ENCODE measurements around the gene IFRD2. TPM values are rescaled to one million over a fixed set of nuclear protein-coding genes. Genes with fewer than 3 reads are reported as not detected.
A peak's percentile ranks its signal among the peaks of the same experiment; 100 is the strongest.

Gene IFRD2
- total RNA-seq, 1 experiment from 2014 or later = 223 TPM

GRCh38 chr3:50264383-50264963 is 27.8 kb downstream of the IFRD2 start:
- H3K79me2 ChIP-seq (ENCODE audit: low read length) = no peaks in the 10 kb centered on the region
- no peaks in the 10 kb centered on the region for H3F3A ChIP-seq (ENCODE audit: low read length, unreplicated experiment)
- no peaks in the 10 kb centered on the region for H3K9me3 ChIP-seq (ENCODE audit: low read length)
- H4K20me1 ChIP-seq (ENCODE audit: low read length) = no peaks in the 10 kb centered on the region
- peak overlapping the region; percentile 15 for H3K4me2 ChIP-seq (ENCODE audit: low read length)
- no peak overlapping the region for H2AFZ ChIP-seq (ENCODE audit: low read length)
- 0 out of 2 replicates have a peak overlapping the region, but pooled peaks have one; percentile 14 for H3K9ac ChIP-seq (ENCODE audit: low read length)
- H3K36me3 ChIP-seq (ENCODE audit: low read depth, low read length) = no peaks in the 10 kb centered on the region
- no peaks in the 10 kb centered on the region for H3K9me2 ChIP-seq (replicated peaks; ENCODE audit: low read length)
- peak; percentile 74 for DNase-seq
- ChIA-PET CTCF (interaction anchor here (0.6 to 1.1 kb wide), 4 partner anchors 29 to 70 kb away, joined by 3 to 8 read pairs (median 4); partner anchors contain the start of gene GNAI2), POLR2A (ENCODE audit: unreplicated experiment) (interaction anchor here (0.6 kb wide), 1 partner anchor 31 kb away, joined by 9 read pairs; no protein-coding TSS in a partner anchor)
- intact Hi-C loops (cut with micrococcal nuclease) = no loop called here
- TF ChIP-seq EZH2 (IDR thresholded peaks at IDR 0.05; ENCODE audit: low read length, unreplicated experiment) = no peak
- no peak for TF ChIP-seq EZH2phosphoT487 (IDR thresholded peaks at IDR 0.05; ENCODE audit: borderline replicate concordance, low read length)
- TF ChIP-seq CTCF (conservative IDR thresholded peaks at IDR 0.05; ENCODE audit: low read depth, low read length) = no peak
- peaks cover 46% of the 10 kb centered on the region for H3K4me1 ChIP-seq (ENCODE audit: insufficient read depth, low read length)
- peak; percentile 8 for ATAC-seq
- BruUV-seq (replicated peaks) = no TSS peak
- H3K27me3 ChIP-seq (ENCODE audit: low read length) = no peaks in the 10 kb centered on the region
- no peak overlapping the region for H3K4me3 ChIP-seq (ENCODE audit: low read length)
- peak overlapping the region; percentile 52 for H3K27ac ChIP-seq (ENCODE audit: low read length)

GRCh38 chr3:50263478-50264382 is 28.5 kb downstream of the IFRD2 start:
- DNase-seq (no peak), ATAC-seq (no peak)
- no peaks in the 10 kb centered on the region for H3K9me2 ChIP-seq (replicated peaks; ENCODE audit: low read length)
- H4K20me1 ChIP-seq (ENCODE audit: low read length) = no peaks in the 10 kb centered on the region
- no peaks in the 10 kb centered on the region for H3K27me3 ChIP-seq (ENCODE audit: low read length)
- peaks cover 38% of the 10 kb centered on the region for H3K4me1 ChIP-seq (ENCODE audit: insufficient read depth, low read length)
- no TSS peak for BruUV-seq (replicated peaks)
- H3F3A ChIP-seq (ENCODE audit: low read length, unreplicated experiment) = no peaks in the 10 kb centered on the region
- H3K27ac ChIP-seq (ENCODE audit: low read length) = peak overlapping the region; percentile 52; the same call in 1 of the 2 replicates
- no peaks in the 10 kb centered on the region for H3K79me2 ChIP-seq (ENCODE audit: low read length)
- ChIA-PET POLR2A (ENCODE audit: unreplicated experiment) (no interaction called here), CTCF (interaction anchor here (0.6 to 1.1 kb wide), 4 partner anchors 17 to 69 kb away, joined by 3 to 8 read pairs (median 6); no protein-coding TSS in a partner anchor)
- no peaks in the 10 kb centered on the region for H3K9me3 ChIP-seq (ENCODE audit: low read length)
- H3K4me2 ChIP-seq (ENCODE audit: low read length) = peak overlapping the region; percentile 15
- H3K4me3 ChIP-seq (ENCODE audit: low read length) = no peak overlapping the region
- intact Hi-C loops (cut with micrococcal nuclease) = no loop called here
- 0 out of 2 replicates have a peak overlapping the region, but pooled peaks have one; percentile 4 for H3K9ac ChIP-seq (ENCODE audit: low read length)
- no peak overlapping the region for H2AFZ ChIP-seq (ENCODE audit: low read length)
- H3K36me3 ChIP-seq (ENCODE audit: low read depth, low read length) = no peaks in the 10 kb centered on the region
- no peak for TF ChIP-seq EZH2phosphoT487 (IDR thresholded peaks at IDR 0.05; ENCODE audit: borderline replicate concordance, low read length)
- TF ChIP-seq EZH2 (IDR thresholded peaks at IDR 0.05; ENCODE audit: low read length, unreplicated experiment) = no peak
- TF ChIP-seq CTCF (conservative IDR thresholded peaks at IDR 0.05; ENCODE audit: low read depth, low read length) = no peak
